Smooth muscle cell of the brain vasculature (primary cell): ENCODE results near the gene MYG1.
"Not testable (repeated sequence)": the region's sequence is repeated elsewhere in the genome, so short reads cannot be mapped to it uniquely, and the experiment has no call there.

Source experiments
- DNase-seq: peaks from one replicate; pipeline ENCODE4 v3.0.0-alpha.2; 2012; ENCODE audit warnings: low read depth, low spot score

Gene MYG1

DNA sequence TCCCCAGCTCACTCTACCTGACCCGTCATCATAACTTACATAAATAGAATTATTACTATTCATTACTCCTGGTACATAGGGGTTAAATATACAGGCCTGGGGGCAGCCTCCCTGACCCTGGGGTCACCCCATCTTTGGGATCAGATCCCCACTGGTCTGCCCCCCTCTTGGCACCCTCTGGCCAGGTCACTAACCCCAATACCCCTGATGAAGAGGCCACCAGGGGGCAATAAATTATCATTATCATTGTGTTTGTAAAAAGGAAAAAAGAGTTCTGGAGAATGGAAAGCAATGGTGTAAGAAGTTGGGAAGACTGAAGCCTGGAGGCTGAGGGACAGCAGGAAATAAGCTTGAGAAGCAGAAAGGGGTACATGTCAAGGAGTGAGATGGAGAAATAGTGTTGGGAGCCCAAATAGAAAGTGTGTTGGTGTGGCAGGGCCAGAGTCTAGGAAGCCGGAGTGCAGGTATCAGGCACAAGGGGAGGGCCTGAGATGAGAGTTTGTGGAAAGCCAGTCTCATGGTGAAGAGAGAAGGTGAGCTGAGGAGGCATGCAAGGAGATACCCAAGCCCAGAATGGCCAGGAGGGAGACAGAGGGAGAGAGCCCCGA lies 28.0 kb downstream of the MYG1 start:
- no peak for DNase-seq

DNA sequence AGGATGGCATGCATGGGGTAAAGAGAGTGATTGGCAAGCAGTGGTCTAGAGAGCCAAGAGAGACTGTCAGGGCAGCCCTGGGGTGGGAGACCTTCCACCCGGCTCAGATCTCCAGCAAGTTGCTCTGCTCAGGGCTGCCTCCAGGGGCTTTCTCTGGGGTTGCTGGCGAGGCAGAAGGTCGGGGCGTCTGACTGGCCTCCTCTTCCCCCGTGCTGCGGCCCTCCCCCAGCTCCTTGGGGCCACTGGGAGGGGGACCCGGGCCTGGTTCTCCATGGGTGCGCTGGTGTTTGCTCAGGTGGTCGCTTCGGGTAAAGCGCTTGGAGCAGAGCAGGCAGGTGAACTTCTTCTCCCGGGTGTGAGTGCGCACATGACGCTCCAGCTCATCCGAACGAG lies 28.5 kb downstream of the MYG1 start:
- no peak for DNase-seq

DNA sequence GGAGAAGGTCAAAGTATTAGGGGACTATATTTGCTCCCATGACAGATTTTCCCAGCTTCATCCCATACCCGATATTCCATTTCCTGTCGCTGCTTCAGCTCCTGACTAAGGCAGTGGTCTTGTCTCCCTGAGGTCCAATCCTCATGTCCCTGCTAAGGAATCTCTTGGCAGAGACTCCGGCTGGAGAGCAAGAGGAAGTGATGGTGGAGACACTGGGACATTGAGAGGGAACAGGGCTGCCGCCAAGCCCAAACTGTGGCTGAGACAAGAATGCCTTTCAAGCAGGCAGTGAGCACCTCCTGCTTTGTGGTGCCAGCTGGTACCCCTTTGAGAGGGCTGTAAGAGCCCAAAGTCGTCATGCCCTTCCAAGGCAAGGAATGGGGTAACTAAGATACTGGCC lies 31.2 kb downstream of the MYG1 start:
- no peak for DNase-seq

DNA sequence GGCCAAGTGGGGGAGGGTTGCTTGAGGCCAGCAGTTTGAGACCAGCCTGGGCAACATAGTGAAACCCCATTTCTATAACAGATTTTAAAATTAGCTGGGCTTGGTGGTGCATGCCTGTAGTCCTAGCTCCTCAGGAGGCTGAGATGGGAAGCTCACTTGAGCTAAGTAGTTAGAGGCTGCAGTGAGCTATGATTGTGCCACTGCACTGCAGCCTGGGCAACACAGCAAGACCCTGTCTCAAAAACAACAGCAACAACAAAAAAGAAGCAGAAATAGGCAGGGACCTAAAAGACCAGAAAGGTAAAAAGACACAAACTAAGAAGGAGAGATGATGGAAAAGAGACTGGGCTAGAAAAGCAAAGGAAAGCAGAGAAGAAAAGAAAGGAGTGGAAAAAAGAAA lies 32.8 kb downstream of the MYG1 start:
- not testable (repeated sequence) for DNase-seq

DNA sequence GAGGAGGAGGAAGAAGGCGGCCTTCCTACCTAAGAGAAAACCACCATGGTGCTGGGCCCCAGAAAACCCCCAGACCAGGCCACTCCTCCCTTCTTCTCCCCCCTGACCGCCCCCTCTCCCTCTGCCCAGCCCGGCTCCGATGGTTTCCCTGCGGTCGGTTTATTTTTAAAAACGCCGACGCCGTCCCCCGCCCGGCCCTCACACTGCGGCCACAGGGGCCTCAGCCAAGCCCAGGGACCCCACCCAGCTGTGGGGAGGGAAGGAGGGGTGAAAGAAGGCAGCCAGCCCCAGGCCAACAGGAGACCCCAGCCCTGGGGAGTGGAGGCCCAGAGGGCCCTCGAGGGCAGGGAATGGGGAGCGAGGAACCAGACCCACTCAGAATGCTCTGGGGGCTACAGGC lies 33.2 kb downstream of the MYG1 start:
- DNase-seq = no peak

DNA sequence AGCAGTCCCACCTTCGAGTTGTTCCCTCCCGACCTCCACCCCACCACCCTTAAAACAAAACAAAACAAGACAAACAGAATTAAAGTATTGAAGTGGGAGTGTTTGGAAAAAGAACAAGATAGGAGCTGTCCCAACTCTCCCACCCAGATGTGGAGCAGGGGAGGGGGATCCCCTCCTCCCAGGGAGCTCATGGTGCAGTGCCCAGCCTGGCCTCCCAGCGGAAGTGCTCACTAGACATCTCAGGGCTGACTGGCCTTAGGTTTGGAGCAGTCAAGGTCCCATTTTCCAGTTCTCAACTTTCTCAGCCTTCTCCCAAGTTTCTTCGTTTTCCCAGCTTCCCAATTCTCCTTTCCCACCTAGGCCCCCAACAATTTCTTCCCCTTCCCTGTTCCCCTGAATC lies 33.8 kb downstream of the MYG1 start:
- no peak for DNase-seq

DNA sequence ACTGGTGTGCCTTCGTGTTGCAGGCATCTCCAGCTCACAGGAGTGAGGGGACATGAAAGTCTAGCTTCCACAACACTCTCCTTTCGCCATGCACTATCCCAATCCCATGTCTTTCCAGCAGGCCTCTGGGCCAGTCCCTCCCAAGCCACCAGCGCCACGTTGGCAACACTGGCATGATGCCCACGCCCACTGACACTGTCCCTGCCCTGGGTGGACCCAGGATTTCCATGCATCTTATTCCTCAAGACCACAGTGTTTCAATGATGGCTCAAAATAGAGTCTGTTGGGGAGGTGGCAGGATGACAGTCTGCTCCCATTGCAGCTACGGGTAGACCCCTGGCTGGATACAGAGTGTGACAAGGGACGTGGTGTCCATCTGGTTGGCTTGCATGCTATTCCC lies 34.4 kb downstream of the MYG1 start:
- DNase-seq = no peak

DNA sequence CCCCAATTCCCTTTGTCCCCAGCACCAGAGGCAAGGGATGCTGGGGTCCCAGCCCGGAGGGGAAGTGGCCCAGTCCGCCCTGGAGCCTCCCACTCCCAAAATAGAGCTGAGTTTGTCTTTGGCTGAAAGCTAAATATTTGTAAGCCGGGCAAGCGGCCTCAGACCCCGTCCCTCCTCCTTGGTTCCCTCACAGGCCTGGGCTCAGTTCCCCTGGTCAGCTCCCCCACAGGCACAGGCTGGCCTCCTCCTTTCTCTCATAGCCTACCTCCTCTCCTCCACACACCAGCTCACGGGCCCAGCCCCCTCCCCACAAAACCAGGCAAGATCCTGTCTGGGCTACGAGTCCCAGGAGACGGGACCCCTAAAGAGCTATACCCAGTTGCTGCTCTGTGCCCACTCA lies 35.3 kb downstream of the MYG1 start:
- no peak for DNase-seq

DNA sequence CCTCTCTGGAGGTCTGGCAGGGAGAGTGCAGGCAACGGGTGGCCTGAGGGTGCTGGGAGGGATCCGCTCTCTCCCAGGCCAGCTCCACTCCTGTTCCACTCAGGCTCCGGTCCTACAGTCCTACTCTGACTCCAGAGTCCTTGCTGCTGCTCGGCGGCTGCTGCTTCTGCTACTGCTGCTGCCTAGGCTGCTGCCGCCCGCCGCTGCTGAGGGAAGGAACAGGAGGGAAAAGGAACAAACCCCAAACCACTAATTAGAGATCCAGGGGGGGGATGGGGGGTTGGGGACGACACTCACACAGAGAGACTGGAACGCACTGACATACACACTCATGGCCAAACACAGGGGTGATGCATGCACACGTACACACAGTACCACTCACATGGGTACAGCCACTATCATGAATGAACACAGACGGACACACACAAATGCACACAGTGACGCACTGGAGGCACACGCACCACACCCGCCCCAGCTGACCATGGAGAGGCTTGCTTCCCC lies 36.7 kb downstream of the MYG1 start, which contains the start of gene SP7:
TSS of gene SP7 (minus strand) at position 174 of the 501 bp plus-strand sequence. CDS start 708 bp downstream, outside the sequence.
- DNase-seq = no peak

DNA sequence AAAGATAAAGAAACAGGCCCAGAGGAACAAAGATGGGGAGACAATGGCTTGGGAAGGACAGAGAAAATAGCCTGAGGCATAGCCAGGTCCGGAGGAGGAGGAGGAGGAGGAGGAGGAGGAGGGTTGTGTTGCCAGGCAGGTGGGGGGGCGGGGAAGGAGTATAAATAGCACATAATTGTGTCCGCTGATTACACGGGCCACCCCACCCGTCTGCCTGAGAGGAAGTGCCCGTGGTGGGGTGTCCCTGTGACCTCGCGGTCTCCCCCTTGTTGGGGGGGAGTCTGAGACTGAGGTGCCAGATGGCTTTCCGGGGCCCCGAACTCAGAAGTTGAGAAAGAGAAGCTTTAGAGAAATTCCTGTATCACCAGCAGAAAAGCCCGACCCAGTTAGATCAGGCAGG lies 38.5 kb downstream of the MYG1 start:
- no peak for DNase-seq

DNA sequence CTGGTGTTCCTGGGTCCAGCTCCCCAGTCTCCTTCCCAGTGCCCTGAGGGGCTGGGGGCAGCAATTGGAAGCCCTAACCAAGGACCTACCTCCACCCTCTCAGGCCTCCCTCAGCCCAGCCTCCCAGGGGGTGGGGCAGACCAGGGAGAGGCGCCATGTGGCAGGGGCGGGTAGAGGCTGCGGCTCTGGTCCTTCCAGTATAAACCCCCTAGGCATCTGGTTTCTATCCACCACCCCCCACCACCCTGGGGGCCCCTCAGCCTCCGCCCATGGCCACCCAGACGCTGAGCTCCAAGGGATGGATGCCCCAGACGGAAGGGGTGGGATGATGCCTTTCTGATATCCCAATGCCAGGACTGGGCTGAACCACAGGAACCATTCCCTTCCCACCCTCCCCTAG lies 39.4 kb downstream of the MYG1 start:
- no peak for DNase-seq

DNA sequence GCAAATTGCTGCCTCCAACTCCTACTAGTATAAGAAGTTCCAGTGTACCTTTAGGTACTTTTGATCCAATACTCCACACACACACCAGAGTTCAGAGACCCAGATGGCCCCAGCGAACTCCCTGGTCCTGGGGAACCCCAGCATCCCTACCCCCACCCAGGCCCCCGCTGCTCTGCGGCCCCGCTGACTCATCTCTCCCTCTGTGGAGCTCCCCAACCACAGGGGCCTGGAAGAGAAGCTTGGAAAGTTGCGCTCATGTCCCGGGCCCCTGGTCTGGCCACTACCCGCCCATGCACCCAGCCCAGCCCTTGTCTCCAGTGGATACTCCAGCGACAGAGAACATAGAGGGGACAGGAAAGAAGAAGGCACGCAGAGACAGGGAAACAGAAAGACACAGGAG lies 40.9 kb downstream of the MYG1 start:
- DNase-seq = no peak

DNA sequence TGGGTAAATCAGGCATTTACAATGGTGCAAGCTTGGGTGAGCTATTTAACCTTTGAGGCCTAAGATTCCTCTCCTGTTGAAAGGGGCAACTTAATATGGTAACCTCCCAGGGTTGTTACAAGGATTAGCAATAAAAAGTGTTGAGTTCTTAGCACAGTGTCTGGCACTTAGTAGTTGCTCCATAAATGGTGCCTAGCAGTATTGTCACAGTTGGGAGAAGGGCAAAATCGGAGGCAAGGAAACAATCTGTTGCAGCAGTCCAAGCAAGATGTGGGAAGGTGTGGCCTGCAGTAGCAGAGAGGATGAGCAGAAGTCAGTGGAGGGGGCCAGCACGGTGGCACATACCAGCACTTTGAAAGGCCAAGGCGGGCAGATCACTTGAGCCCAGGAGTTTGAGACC lies 44.0 kb downstream of the MYG1 start:
- DNase-seq = no peak

DNA sequence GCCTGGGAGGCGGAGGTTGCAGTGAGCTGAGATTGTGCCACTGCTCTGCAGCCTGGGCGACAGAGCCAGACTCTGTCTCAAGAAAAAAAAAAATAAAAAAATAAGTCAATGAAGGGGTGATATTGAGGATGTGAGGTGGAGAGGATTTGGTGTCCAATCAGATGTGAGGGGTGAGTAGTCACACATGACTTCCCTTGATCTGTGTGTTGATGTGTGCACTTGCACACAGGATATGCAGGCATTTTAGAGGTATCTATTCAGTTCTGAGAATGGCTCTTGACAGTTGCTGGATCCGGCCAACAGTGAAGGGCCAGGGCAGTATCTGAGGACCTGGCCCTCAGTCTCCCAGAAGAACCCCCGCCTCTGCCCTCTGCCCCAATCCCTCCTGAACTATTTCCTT lies 44.5 kb downstream of the MYG1 start:
- DNase-seq = no peak

DNA sequence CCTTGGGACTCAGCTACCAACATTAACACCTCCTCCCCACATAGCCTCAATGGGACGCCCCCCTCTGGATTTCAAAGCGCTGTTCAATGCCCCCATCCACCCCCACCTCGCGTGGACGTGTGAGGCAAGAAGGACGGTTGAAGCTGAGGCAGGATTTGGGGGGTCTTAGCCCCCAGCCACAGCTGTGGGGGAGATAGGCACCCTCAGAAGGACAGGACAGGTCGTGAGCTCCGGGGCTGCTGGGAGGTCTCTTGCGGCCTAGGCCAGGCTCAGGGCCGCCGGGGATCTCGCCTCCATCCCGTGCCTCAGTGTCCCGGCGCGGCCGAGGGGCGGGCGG lies 45.0 kb downstream of the MYG1 start:
- DNase-seq = no peak

DNA sequence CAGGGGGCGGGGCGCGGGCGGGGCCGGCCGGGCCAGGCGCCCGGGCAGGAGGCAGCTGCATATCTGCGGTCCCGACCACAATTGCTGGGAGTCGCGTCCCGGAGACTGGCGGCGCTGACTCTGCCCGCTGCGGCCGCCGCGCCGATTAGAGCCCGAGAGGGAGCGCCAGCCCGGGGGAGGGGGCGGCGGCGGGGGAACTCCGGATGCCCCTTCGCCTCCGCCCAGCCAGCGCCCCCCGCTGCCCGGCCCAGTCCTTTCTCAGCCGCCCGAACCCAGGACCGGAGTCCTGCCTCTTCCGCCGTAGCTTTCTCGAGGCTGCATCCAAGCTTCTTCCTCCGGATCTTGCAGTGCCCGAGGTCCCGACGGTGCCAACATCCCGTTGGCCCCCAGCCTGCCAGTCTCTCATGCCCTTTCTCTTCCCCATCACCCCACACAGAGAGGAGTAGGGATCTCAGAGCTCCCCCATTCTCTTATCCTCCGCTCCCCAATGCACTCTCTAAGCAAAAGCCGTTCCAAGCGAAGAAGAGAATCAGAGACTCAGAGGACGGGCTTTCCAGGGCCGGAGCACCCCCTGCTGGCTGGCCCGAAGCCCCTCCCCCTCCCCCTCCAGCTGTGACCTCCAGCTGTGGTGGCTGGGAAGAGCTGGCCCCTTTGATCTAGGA lies 45.5 kb downstream of the MYG1 start:
- no peak for DNase-seq

DNA sequence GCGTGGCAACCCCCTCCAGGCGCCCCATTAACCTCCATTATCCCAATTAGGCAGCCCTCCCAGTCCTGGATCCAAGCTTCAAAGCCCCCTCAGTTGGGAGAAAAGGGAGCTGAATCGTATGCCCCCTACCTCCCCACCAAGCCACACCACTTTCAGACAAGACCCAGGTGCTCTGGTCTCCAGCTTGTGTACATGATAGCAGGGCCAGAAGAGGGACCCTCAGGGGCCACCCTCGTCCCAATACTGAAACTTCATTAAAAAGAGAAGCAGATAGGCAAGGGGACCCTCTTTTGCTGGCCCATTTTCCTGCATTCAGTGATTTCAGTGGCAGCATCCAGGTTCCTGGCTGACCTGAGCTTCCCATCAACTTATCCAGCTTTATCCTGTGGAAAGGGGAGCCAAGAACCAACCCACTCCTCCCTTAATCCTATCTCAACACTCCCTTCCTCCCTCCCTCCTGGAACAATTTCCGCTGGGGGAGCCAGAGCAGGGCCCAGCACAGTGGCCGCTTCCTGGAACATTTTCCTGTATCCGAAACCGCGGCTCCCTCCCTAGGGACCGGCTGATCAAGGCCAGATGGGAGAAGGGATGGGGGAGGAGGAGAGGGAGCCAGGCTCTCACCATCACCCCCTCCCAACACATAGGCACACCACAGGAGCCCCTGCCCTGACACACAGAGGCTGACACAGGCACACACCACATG lies 46.1 kb downstream of the MYG1 start:
- DNase-seq = no peak

DNA sequence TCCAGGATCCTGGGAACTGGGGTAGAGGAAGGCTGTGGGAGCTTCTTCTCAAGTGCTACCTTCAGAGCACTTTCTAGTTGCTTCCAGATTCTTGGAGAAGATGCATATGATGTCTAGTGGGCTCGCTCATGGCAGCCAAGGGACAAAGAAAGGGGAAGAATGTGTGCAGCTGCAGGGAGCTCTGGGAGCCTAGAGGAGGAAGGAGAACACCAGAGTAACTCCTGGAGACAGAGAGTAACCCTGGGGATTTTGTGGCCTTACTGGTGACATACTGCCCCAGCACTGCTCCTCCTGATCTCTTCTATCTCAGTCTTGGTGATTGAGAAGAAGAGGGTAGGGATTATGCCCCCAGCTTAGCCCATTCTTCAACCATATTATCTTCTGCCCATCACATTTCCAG lies 47.0 kb downstream of the MYG1 start:
- DNase-seq = no peak

DNA sequence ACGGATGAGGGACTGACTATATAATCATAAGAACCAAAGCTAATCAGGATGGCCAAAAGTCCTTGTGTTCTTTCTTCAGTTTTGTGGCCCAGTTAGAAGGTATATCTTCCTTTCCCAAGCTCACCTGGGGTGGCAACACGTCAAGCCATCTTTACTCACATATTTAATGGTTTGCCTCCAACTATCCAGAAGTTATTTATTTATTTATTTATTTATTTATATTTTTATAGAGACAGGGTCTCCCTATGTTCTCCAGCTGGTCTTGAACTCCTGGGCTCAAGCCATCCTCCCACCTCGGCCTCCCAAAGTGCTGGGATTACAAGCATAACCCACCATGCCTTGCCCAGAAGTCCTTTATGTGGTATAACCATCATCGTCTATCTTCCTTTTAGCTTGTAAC lies 48.4 kb downstream of the MYG1 start:
- DNase-seq = no peak

DNA sequence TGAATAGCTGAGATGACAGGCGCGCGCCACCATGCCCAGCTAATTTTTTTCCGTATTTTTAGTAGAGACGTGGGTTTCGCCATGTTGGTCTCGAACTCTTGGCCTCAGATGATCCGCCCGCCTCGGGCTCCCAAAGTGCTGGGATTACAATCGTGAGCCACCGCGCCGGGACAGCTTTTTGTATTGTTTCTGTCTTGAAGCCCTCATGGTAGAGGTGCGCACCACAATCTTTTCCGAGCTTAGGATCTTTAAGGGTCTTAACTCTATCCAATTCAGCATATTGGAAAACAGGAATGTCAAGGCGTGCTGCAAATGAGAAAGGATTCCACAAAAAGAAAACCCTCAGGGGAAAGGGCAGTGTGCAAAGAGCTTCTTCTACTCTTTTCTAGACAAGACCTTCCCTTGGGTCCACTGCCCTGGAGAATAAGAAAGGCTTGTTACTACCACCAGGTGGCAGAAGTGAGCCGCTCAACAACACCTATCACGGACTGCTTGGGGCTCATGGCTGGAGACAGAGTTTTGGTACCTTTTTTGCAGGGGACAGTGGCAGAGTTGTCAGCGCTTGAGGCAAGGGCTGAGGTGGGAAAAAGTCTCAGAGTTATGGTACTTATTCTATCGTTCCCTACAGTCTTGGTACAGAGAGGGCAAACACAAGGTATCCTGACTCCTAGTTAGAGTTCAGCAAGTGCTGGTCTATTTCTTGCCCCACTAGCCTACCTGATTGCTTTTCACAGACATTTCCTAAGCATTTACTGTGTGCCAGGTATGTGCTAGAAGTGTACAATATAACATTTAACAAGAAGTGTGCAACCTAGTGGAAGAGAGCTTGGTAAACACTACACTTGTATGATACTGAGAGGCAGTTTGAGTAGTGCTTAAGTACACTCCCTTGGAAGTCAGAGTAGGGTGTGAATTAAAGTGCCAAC lies 53.1 kb downstream of the MYG1 start:
- DNase-seq = peak; percentile 77

DNA sequence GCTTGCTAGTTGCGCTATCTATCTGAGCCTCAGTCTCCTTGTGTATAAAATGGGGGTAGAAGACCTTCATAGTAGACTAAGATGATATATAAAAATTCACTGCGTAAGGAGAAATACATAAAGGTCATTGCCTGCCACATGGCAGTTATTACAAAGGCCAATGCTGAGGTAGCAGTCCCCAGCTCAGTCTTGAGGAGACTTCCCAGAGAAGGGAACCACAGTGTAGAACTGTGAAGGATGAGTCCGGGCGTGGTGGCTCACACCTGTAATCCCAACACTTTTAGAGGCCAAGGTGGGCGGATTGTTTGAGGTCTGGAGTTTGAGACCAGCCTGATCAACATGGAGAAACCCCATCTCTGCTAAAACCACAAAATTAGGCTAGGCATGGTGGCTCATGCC lies 53.8 kb downstream of the MYG1 start:
- DNase-seq = no peak

DNA sequence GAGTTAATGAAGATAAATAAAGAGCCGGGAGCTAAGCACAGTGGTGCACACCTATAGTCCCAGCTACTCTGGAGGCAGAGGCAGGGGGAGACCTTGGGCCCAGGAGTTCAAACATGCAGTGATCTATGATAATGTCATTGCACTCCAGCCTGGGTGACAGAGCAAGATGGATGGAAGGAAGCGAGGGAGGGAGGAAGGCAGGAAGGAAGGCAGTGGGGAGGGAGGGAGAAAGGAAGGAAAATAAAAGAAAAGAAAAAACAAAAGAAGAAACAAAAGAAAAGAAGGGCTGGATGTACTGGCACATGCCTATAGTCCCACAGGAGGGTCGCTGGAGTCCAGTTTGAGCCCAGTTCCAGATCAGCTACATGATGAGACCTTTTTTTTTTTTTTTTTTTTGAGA lies 55.6 kb downstream of the MYG1 start:
- no peak for DNase-seq
